Endothelial cell (in vitro differentiated cells): ENCODE measurements around the gene VCL. TPM values are rescaled to one million over a fixed set of nuclear protein-coding genes. Genes with fewer than 3 reads are reported as not detected.

Source experiments
- DNase-seq: peaks from one replicate; pipeline ENCODE4 v3.0.0; 2021; ENCODE audit warnings: low spot score
- H3K27ac Mint-ChIP-seq: one replicate; pipeline ENCODE4 v1.8.0; 2021; ENCODE audit warnings: mixed read lengths, inconsistent platforms; ENCODE audit not compliant: unreplicated experiment
- H3K27me3 Mint-ChIP-seq: one replicate; pipeline ENCODE4 v1.8.0; 2021; ENCODE audit warnings: mild to moderate bottlenecking, moderate library complexity, mixed read lengths, inconsistent platforms; ENCODE audit not compliant: unreplicated experiment
- H3K36me3 Mint-ChIP-seq: one replicate; pipeline ENCODE4 v1.8.0; 2021; ENCODE audit warnings: mild to moderate bottlenecking, low read depth, mixed read lengths, inconsistent platforms; ENCODE audit not compliant: unreplicated experiment
- H3K4me1 Mint-ChIP-seq: one replicate; pipeline ENCODE4 v1.8.0; 2021; ENCODE audit warnings: mild to moderate bottlenecking, mixed read lengths, inconsistent platforms; ENCODE audit not compliant: unreplicated experiment
- H3K4me3 Mint-ChIP-seq: one replicate; pipeline ENCODE4 v1.8.0; 2021; ENCODE audit warnings: mild to moderate bottlenecking, mixed read lengths, inconsistent platforms; ENCODE audit not compliant: unreplicated experiment
- H3K9me3 Mint-ChIP-seq: one replicate; pipeline ENCODE4 v1.8.0; 2021; ENCODE audit warnings: mixed read lengths, inconsistent platforms; ENCODE audit not compliant: unreplicated experiment
- total RNA-seq: library from RNA; stranded (reverse); fragmentation: NEBNext Ultra II Directional; extraction: Animal tissue kit (Norgen Biotek cat#: 25700); gene quantifications from one replicate; pipeline ENCODE4 v1.2.1, GENCODE V29; 2021; ENCODE audit not compliant: unreplicated experiment
- TF ChIP-seq, protein P1 (sequence below): fragments of 200-600 bp; sonication (generic); IDR thresholded peaks from one replicate; pipeline ENCODE4 v1.5.0; 2021; ENCODE audit warnings: antibody characterized with exemption; ENCODE audit not compliant: unreplicated experiment

The VCL gene
- total RNA-seq, 1 donor from 2014 or later: 200 TPM

DNA sequence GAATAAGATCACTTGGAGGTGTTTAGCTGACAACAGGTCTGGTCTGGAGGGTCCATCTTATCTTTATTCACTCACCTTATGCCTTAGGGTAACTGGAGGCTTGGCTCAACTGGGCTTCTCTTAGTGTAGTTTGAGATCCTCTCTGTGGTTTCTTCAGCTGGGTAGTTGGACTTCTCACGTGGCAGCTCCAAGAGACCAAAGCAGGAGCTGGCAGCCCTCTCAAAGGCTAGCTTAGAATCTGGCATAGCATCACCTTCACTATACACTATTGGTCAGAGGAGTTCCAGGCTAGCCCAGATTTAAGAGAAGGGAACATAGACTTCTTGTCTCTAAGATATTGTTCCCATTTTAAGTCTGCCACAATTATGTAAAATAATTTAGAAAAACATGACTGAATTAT, 169.5 kb downstream of the VCL start:
- H3K27me3 Mint-ChIP-seq: no peaks in the 10 kb centered on the region
- H3K4me3 Mint-ChIP-seq: no peak overlapping the region
- DNase-seq: no peak
- no peaks in the 10 kb centered on the region for H3K36me3 Mint-ChIP-seq
- no peaks in the 10 kb centered on the region for H3K4me1 Mint-ChIP-seq
- no peak overlapping the region for H3K27ac Mint-ChIP-seq
- H3K9me3 Mint-ChIP-seq: no peaks in the 10 kb centered on the region
- TF ChIP-seq, protein P1, sequence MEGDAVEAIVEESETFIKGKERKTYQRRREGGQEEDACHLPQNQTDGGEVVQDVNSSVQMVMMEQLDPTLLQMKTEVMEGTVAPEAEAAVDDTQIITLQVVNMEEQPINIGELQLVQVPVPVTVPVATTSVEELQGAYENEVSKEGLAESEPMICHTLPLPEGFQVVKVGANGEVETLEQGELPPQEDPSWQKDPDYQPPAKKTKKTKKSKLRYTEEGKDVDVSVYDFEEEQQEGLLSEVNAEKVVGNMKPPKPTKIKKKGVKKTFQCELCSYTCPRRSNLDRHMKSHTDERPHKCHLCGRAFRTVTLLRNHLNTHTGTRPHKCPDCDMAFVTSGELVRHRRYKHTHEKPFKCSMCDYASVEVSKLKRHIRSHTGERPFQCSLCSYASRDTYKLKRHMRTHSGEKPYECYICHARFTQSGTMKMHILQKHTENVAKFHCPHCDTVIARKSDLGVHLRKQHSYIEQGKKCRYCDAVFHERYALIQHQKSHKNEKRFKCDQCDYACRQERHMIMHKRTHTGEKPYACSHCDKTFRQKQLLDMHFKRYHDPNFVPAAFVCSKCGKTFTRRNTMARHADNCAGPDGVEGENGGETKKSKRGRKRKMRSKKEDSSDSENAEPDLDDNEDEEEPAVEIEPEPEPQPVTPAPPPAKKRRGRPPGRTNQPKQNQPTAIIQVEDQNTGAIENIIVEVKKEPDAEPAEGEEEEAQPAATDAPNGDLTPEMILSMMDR: no peak

Other genes starting within 250 kb of the VCL start
- gene CHCHD1, start 216.1 kb upstream of the VCL start, total RNA-seq: 22.5 TPM
- 176 TPM for gene ZSWIM8, start 212.5 kb upstream of the VCL start, total RNA-seq
- gene NDST2, start 186.5 kb upstream of the VCL start, total RNA-seq: 32.8 TPM
- gene CAMK2G, start 123.6 kb upstream of the VCL start, total RNA-seq: 27.7 TPM
- 19.5 TPM for gene PLAU, start 87.0 kb upstream of the VCL start, total RNA-seq
- gene AP3M1, start 152.7 kb downstream of the VCL start, total RNA-seq: 43.7 TPM
- gene ADK, start 153.1 kb downstream of the VCL start, total RNA-seq: 13.1 TPM